HG02885 (cell line): Measurements from ENCODE around the gene PTPRN2.

Source experiments
- ATAC-seq: cut with Tn5 transposase; IDR thresholded peaks from one replicate; pipeline ENCODE4 v1.9.1; 2021; ENCODE audit warnings: mild to moderate bottlenecking; ENCODE audit not compliant: unreplicated experiment, poor library complexity

The PTPRN2 gene

GRCh38 chr7:158124671-158125079 lies 462.9 kb downstream of the PTPRN2 start:
- ATAC-seq, result no peak

GRCh38 chr7:158123753-158124152 lies 463.9 kb downstream of the PTPRN2 start:
- ATAC-seq, result no peak

DNA sequence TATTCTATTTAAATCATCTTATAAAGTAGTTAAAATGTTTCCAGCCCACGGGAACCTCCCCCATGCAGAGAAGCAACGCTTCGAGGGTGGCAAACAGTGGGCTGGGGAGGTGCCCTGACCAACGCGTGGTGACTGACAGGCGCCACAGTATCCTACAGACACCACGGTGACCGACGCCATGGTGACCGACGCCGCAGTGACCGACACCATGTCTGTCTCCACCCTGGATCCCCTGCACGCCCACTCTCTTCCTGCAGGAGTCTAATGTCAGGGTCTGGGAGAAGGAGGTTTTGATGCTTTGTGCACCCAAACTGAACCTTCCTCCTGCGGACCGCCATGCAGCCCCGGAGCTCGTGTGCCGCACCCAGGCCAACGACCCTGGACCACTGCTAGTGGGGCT lies 464.4 kb downstream of the PTPRN2 start:
- no peak for ATAC-seq

DNA sequence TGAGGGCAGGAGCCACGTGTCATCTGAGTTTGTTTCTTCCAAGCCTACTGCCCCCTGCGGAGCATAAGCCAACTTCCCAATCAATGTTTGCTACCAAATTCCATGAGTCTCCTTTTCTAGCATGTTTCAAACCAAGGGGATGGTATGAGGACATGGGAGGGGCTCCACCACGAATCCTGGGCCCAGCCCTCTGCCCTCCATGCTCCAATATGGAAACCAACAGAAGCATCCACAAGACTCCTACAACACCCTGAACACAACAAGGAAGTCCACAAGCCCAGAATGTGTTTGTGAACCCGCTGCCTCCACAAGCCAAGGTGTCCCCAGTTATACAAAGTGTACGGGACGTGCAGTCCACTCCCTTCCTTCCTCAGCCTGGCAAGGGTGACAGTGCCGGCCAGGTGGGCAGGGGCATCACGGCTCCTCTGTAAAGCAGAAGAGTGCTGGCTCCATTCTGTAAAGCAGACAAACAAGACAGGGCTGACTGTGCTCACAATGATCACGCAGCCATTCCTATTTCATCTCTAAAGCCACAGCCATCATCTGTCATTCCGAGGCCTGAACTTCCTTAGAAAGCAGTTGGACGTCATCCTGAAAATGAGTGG lies 466.1 kb downstream of the PTPRN2 start:
- no peak for ATAC-seq

GRCh38 chr7:158120716-158121115 lies 466.9 kb downstream of the PTPRN2 start:
- no peak for ATAC-seq

DNA sequence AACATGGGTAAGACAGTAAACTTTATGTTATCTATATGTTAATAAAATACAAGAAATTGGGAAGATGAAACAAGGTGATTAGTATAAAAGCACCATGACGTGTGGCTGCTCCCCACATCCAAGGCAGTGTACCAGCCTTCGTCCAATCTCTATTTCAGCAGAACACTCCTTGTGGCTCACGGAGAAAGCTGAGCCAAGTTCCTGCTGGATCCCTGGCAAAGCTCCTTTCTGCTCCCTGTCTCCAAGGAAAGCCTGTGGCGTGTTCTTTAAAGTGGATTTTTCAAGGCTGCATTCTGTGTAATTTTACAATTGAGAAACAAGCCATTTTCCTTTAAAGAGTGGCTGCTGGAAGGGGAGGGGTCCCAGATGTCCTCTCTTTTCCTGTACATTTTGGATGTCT lies 467.3 kb downstream of the PTPRN2 start:
- no peak for ATAC-seq

DNA sequence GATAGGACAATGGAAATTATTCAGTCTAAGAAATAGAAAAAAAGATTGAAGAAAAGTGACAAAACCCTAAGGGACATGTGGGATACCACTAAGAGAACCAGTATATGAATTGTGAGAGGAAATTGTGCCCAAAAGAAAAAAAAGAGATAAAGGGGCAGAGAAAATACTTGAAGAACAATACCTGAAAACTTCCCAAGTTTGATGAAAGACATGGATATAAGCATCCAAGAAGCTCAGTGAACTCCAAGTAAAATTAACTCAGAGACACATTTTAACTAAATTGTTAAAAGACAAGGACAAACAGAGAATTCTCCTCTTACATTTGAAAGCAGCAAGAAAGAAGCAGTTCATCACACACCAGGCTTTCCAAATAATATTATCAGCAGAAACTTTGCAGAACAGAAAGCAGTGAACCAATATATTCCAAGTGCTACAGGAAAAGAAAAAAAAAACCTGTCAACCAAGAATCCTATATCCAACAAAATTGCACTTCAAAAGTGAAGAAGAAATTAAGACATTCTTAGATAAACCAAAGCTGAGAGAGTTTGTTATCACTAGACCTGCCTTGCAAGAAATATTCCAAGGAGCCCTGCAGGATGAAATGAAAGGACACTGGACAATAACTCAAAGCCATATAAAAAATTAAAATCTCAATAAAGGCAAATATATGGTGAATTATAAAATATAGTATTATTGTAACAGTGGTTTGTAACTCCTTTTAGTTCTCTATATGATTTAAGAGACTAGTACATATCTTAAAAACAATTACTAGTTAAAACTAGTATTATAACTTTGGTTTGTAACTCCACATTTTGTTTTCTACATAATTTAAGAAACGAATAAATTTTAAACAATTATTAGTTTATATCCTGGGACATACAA lies 470.0 kb downstream of the PTPRN2 start:
- ATAC-seq, result no peak

DNA sequence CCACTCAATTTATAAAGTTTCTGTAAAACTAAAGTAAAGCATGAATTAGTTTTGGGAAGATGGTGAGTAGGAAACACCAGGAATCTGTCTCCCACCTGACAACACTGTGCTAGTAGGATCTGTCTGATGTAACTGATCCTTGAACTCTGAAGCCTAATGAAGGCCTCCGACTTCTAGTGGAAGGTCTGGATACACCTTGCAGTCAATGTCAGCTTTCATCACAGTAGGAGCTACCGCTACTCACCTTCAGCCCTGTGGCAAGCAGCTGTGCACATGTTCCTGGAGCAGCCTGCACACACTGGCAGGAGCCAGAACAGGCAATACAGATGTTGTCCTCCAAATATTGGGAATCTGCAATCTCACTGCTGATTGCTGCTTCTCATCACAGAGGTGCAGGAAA lies 471.4 kb downstream of the PTPRN2 start:
- no peak for ATAC-seq

- ATAC-seq, result no peak
Observed at GRCh38 chr7:158114056-158114850, 473.4 kb downstream of the PTPRN2 start.

- no peak for ATAC-seq
Observed at GRCh38 chr7:158113321-158114025, 474.1 kb downstream of the PTPRN2 start.

DNA sequence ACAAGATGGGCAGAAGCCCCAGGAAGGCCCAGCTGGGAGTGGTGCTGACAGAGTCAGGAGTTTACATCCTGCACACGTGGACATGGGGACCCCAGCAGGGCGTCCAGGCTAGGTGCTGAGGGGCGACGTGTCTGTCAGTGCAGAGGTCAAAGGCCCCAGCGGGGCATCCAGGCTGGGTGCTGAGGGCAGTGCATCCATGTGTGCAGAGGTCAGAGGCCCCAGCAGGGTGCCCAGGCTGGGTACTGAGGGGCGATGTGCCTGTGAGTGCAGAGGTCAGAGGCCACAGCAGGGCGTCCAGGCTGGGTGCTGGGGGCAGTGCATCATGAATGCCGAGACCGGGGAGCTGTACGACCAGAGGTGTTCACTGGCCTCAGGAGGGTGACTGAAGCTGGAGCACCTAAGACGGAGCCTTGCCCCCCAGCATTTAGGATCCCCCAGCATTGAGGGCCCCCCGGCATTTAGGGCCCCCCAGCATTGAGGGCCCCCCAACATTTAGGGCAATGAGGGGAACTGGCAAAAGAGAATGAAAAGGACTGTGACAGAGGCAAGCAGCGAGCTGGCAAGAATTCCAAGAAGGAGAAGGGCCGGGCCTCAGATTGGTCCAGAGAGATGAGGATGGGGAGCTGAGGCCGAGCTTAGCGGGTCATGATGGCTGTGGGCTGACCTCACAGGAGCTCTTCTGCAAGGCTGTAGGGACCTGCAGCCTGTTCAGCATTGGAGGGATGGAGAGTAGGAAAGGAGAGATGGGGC lies 474.9 kb downstream of the PTPRN2 start:
- ATAC-seq, result no peak

DNA sequence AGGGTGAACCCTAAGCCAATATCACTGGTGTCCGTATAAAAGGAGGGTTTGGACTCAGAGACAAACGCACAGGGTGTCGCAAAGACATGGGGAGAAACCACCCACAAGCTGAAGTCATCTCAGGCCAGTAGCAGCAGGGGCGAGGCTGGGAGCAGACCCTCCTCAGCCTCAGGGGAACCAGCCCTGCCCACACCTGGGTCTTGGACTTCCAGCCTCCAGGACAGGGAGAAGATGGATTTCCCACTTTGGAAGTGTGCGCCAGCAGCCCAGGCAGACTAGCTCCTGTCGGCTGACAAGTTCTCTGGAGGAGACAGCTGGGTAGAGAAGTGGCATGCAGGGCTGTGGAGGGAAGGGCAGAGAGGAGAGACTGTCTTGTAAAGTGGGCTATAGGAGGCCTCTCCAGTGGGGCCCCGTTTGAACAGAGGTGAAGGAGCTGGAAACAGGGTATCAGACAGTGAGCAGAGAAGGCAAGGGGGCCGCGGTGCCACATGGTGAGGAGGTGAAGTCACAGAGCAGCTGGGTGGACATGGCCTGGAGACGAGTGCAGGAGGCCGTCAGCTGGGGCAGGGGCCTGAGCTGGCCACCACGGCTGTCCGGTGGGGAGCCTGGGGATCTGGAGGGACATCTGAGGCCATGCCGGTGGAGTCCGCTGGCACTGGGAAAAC lies 475.6 kb downstream of the PTPRN2 start:
- ATAC-seq, result no peak

- no peak for ATAC-seq
Observed at GRCh38 chr7:158111049-158111751, 476.4 kb downstream of the PTPRN2 start.

GRCh38 chr7:158110661-158111048 lies 477.0 kb downstream of the PTPRN2 start:
- ATAC-seq, result no peak

DNA sequence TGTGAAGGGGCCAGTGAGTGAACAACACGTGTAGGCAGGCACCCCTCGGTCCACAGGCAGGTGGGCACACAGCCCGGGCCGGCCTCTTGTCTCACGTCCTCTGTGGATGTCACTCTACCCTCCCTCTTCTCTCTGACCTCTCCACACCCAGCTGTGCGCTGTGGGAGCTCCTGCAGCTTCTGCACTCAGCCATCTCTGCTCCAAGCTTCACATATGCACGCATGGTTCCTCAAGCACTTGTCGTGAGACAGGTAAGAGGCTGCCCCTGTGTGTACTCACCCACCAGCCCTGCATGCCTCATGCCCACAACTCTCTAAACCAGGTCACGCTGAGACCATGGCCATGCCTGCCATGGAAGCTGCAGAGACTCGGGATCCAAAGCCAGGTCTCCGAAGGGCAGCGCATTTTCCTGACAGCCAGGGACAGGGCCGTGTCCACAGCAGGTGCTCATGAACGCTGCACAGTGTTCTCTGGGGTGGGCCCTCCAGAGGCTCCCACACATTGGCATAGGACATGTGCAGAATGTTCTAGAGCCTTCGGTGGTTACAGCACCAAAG lies 477.5 kb downstream of the PTPRN2 start:
- ATAC-seq, result no peak

DNA sequence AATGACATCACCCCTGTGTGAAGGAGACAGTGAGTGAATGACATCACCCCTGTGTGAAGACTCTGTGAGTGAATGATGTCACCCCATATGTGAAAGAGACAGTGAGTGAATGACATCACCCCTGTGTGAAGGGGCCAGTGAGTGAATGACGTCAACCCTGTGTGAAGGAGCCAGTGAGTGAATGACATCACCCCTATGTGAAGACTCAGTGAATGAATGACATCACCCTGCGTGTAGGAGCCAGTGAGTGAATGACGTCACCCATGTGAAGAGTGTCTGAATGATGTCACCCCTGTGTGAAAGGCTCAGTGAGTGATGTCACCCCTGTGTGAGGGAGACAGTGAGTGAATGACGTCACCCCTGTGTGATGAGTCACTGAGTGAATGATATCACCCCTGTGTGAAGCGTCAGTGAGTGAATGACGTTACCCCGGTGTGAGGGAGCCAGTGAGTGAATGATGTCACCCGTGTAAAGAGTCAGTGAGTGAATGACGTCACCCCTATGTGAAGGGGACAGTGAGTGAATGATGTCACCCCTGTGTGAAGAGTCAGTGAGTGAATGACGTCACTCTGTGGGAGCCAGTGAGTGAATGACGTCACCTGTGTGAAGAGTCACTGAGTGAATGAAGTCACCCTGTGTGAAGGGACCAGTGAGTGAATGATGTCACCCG lies 478.1 kb downstream of the PTPRN2 start:
- ATAC-seq, result no peak

GRCh38 chr7:158108646-158109293 lies 478.9 kb downstream of the PTPRN2 start:
- no peak for ATAC-seq
